H1 (cell line): ENCODE results near the gene SYNCRIP. TPM values are rescaled to one million over a fixed set of nuclear protein-coding genes. Genes with fewer than 3 reads are reported as not detected.

Experiments used
- CHD1 ChIP-seq: IDR thresholded peaks from 2 replicates; pipeline ENCODE4 v1.6.1; 2012; ENCODE audit warnings: low read depth, low read length, improper control_type of control experiment
- CHD2 ChIP-seq: IDR thresholded peaks from 2 replicates; pipeline ENCODE4 v1.6.1; 2012; ENCODE audit warnings: low read length, improper control_type of control experiment
- CHD7 ChIP-seq: fragments of 300-600 bp; sonication (generic); IDR thresholded peaks from 2 replicates; pipeline ENCODE4 v1.7.1; 2012; ENCODE audit warnings: low read length, moderate library complexity, mild to moderate bottlenecking, inconsistent platforms; ENCODE audit not compliant: insufficient replicate concordance
- HDAC2 ChIP-seq, 2 experiments: fragments of 300-600 bp in 1 of 2; sonication (generic) in 1 of 2; IDR thresholded peaks; 2 replicates each; pipeline ENCODE4 v1.6.1; 2011 to 2012; ENCODE audit warnings: low read depth in 2 of 2, low read length in 2 of 2, mild to moderate bottlenecking in 2 of 2, moderate library complexity in 2 of 2, borderline replicate concordance in 1 of 2, inconsistent platforms in 1 of 2
- KDM5A ChIP-seq: fragments of 200-600 bp; IDR thresholded peaks from 2 replicates; pipeline ENCODE4 v1.7.1; 2012; ENCODE audit warnings: mild to moderate bottlenecking, low read length, inconsistent platforms, mixed read lengths
- MAFK ChIP-seq: IDR thresholded peaks from 2 replicates; pipeline ENCODE4 v1.6.1; 2012; ENCODE audit warnings: low read depth, mild to moderate bottlenecking, improper control_type of control experiment, low read length
- NRF1 ChIP-seq: IDR thresholded peaks from 2 replicates; pipeline ENCODE4 v1.6.1; 2011; ENCODE audit warnings: mild to moderate bottlenecking, low read depth, low read length, improper control_type of control experiment
- POLR2A ChIP-seq, 2 experiments: IDR thresholded peaks; 1 replicate in 1 of 2; 2 replicates in 1 of 2; pipeline ENCODE4 v1.6.1; 2011; ENCODE audit warnings: low read depth in 2 of 2, low read length in 2 of 2, mild to moderate bottlenecking in 2 of 2; ENCODE audit errors: control extremely low read depth in 1 of 2
- POU5F1 ChIP-seq: IDR thresholded peaks from 2 replicates; pipeline ENCODE4 v1.6.1; 2011; ENCODE audit warnings: low read depth, mild to moderate bottlenecking, low read length, moderate library complexity
- SIX5 ChIP-seq: IDR thresholded peaks from 2 replicates; pipeline ENCODE4 v1.6.1; 2011; ENCODE audit warnings: mild to moderate bottlenecking, low read depth, low read length
- TAF1 ChIP-seq: IDR thresholded peaks from 2 replicates; pipeline ENCODE4 v1.6.1; 2011; ENCODE audit warnings: mild to moderate bottlenecking, low read depth, low read length
- ZNF274 ChIP-seq: IDR thresholded peaks from 2 replicates; pipeline ENCODE4 v1.7.0; 2012; ENCODE audit warnings: low read length, borderline replicate concordance; ENCODE audit errors: extremely low read depth
- polyA plus RNA-seq, 7 experiments: library from polyadenylated mRNA; depleted of rRNA in 3 of 7; stranded (reverse) in 5 of 7; unstranded in 2 of 7; fragments of >200 nt in 5 of 7; fragments of 200-250 nt in 2 of 7; gene quantifications; 1 replicate in 5 of 7; 2 replicates in 1 of 7; 4 replicates in 1 of 7; pipeline versions ENCODE4 v1.2.1 to v1.2.3, GENCODE V29; 2011 to 2013; ENCODE audit warnings: missing spikeins in 2 of 7, mixed read lengths in 2 of 7
- total RNA-seq: library from RNA; stranded (reverse); fragmentation: NEBNext Ultra II Directional; extraction: Animal tissue kit (Norgen Biotek cat#: 25700); gene quantifications from 2 replicates; pipeline ENCODE4 v1.2.1, GENCODE V29; 2021

The SYNCRIP gene
- total and polyA plus RNA-seq, 2 of the 8 experiments (the other 6 are each of a cell fraction or from before 2014, with no cell fraction given) = 16.8 to 219 TPM

- TF ChIP-seq CHD7 (no peak), ZNF274 (no peak), POLR2A (IDR thresholded peaks at IDR 0.05; ENCODE audit: control extremely low read depth in 1 of 2, low read depth in 2 of 2, low read length in 2 of 2) (no peak), TAF1 (no peak), CHD1 (no peak), HDAC2 (IDR thresholded peaks at IDR 0.05; ENCODE audit: borderline replicate concordance in 1 of 2, low read depth in 2 of 2, low read length in 2 of 2) (no peak), MAFK (no peak), KDM5A (no peak), POU5F1 (no peak), NRF1 (no peak), CHD2 (no peak), SIX5 (no peak)
These were observed 41.6 kb upstream of the SYNCRIP start (continued) for GRCh38 chr6:85684133-85684808.
